Mucosa of rectum (tissue), 2 donors: ENCODE measurements around the gene SH3TC1.
A peak's percentile ranks its signal among the peaks of the same experiment; 100 is the strongest.

Experiments
- H3K27ac ChIP-seq, 2 donors: one replicate each; pipeline ENCODE4 v1.7.0; 2013; ENCODE audit warnings: inconsistent platforms in 2 of 2, low read depth in 2 of 2, low read length in 2 of 2
- H3K27me3 ChIP-seq, 2 donors: one replicate each; pipeline ENCODE4 v1.7.0; 2013; ENCODE audit warnings: low read length in 2 of 2; ENCODE audit not compliant: control insufficient read depth in 2 of 2, insufficient read depth in 2 of 2
- H3K36me3 ChIP-seq, 2 donors: one replicate each; pipeline ENCODE4 v1.7.0; 2013; ENCODE audit warnings: low read length in 2 of 2; ENCODE audit not compliant: control insufficient read depth in 2 of 2, insufficient read depth in 2 of 2
- H3K4me1 ChIP-seq, 2 donors: one replicate each; pipeline ENCODE4 v1.7.0; 2013; ENCODE audit warnings: low read length in 2 of 2, mild to moderate bottlenecking in 1 of 2; ENCODE audit not compliant: control insufficient read depth in 2 of 2, insufficient read depth in 2 of 2
- H3K4me3 ChIP-seq, 2 donors: one replicate each; pipeline ENCODE4 v1.7.0; 2013; ENCODE audit warnings: low read length in 2 of 2
- H3K9ac ChIP-seq, 2 donors: one replicate each; pipeline ENCODE4 v1.7.0; 2013; ENCODE audit warnings: low read length in 2 of 2, low read depth in 1 of 2, mild to moderate bottlenecking in 1 of 2
- H3K9me3 ChIP-seq, 2 donors: one replicate each; pipeline ENCODE4 v1.7.0; 2013; ENCODE audit warnings: low read length in 2 of 2; ENCODE audit not compliant: control insufficient read depth in 2 of 2
- donor health status: healthy.
- donor health status: Normal muscosa, but diverticular disease.

SH3TC1 gene

DNA sequence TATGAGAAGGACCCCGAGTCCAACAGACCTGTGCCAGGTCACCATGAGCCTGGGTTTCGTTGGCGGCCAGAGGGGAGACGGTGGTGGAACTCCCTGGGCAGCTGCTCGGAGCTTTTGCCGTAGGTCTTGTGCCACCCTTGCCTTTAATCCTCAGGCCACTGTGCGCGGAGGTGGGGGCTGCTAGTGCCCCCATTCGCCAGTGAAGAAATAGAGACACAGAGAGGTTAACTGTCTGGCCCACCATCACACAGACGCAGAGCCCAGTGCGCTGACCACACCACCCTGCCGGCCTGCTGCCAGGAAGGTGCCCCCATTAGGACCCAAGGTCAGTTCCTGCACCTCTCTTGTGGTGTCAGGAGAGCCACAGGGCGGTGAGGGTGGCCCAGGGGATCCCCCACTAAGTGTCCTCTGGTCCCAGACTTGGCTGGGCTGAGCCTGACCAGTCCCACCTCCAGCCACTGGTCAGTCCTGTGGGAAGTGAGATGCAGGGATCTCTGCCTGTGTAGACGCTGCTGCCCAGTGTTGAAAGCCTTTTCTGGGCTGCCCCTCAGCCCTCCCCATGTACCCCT is 42.2 kb downstream of the SH3TC1 start:
- peaks cover 2 to 11% of the 10 kb centered on the region in 2 donors for H3K36me3 ChIP-seq

DNA sequence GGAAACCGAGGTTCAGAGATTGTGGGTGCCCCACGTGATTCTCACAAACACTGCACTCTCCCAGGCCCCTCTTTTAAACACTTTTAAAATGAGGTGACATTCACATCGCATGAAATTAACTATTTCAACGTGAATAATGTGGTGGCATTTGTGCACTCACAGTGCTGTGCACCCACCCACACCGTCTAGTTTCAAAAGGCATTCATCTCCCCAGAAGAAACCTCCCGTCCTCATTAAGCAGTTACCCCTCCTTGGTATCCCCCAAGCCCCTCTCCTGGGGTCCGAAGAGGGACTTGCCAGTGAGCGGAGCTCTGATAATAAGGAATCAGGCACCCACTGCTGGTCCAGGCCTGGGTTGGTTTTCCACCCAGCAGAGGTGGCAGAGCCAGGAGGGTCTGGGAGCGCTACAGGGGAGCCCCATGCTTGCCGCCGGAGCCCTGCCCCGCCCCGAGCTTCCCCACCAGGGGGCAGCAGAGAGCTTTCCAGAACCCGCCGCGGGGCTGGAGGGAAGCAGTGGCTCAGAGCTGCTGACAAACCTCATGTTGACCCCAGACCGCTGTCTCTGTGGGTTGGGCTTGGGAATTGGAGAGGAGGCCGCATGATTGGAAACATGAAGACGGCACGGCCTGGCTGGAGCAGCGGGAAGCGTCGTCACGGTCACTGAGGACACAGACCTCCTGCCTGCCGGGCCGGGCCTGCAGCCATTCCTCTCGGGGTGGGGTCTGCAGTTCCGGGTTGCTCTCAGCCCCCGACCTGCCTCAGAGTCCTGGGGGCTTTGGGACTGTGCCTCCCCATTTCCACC is 43.0 kb downstream of the SH3TC1 start:
- H3K9ac ChIP-seq: no peak overlapping the region

More for the DNA sequence above, 42.2 kb downstream of the SH3TC1 start:
- peaks cover 3 to 4% of the 10 kb centered on the region in 2 donors for H3K4me1 ChIP-seq
- no peak overlapping the region for H3K4me3 ChIP-seq
- no peaks in the 10 kb centered on the region for H3K9me3 ChIP-seq
- H3K27me3 ChIP-seq: no peaks in the 10 kb centered on the region
- H3K27ac ChIP-seq: no peak overlapping the region
- no peak overlapping the region for H3K9ac ChIP-seq

DNA sequence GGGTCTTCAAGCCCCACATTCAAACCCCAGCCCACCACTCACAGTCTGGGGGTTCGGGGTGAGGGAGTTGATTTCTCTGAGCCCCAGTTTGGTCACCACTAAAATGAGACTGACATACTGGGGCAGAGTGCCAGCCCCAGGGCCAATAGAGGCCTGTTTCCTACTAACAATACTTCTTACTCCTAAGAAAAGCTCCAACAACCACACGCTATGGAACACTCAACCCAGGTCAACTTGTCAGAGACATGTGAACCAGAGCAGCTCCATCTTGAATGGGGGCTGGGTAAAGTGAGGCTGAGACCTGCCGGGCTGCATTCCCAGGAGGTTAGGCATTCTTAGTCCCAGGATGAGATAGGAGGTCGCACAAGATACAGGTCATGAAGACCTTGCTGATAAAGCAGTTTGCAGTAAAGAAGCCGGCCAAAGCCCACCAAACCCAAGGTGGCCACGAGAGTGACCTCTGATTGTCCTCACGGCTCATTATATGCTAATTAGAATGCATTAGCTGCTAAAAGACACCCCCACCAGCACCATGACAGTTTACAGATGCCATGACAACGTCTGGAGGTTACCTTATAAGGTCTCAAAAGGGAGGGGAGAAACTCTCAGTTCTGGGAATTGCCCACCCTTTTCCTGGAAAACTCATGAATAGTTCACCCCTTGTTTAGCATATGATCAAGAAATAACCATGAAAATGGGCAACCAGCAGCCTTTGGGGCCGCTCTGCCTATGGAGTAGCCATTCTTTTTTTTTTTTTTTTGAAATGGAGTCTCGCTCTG is 43.9 kb downstream of the SH3TC1 start:
- no peak overlapping the region for H3K27ac ChIP-seq
- H3K27me3 ChIP-seq: no peaks in the 10 kb centered on the region
- no peak overlapping the region for H3K4me3 ChIP-seq
- H3K4me1 ChIP-seq: peaks cover 4 to 8% of the 10 kb centered on the region in 2 donors
- no peak overlapping the region for H3K9ac ChIP-seq
- no peaks in the 10 kb centered on the region for H3K9me3 ChIP-seq
- H3K36me3 ChIP-seq: peaks cover 2 to 8% of the 10 kb centered on the region in 2 donors

More for the DNA sequence above, 43.0 kb downstream of the SH3TC1 start:
- H3K27ac ChIP-seq: no peak overlapping the region
- H3K4me3 ChIP-seq: no peak overlapping the region
- H3K27me3 ChIP-seq: no peaks in the 10 kb centered on the region
- H3K4me1 ChIP-seq: peaks cover 3 to 4% of the 10 kb centered on the region in 2 donors
- H3K9me3 ChIP-seq: no peaks in the 10 kb centered on the region
- peaks cover 2 to 11% of the 10 kb centered on the region in 2 donors for H3K36me3 ChIP-seq

DNA sequence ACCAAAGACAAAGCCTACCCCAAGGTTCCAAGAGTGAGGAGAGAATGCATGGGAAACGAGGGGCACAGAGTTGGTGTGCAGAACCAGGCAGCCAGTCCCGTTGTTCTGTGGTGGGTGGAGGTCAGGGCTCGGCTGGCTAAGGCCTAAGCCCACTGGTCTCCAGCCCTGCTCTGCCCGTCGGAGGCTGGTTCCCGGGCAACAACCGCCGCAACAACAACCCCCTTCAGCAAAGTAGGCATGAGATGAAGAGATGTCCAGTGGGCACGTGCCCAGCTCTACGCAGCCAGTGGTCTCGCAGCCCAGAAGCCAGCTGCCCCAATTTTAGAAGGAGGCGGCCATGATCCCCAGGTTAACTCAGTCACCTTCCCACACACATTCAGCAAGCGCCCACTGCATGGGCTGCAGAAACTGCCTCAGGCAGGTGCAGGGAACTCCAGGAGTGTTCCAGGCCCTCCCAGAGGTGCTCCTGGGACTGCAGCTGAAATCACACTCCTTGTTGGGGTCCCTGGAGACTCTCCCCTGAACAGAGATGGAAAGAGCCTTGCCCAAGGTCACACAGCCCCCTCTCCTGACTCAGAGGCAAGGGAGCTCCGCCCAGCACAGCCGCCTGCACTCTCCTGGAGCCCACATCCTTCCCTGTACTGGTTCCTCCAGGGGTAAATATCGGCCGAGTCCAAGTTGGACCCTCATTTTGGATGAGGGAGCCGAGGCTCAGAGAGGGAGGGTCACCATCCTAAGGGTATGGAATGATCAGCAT is 45.1 kb downstream of the SH3TC1 start:
- Histone ChIP-seq H3K27ac (no peak overlapping the region), H3K4me3 (no peak overlapping the region), H3K27me3 (no peaks in the 10 kb centered on the region), H3K9ac (no peak overlapping the region), H3K36me3 (peaks cover 2 to 4% of the 10 kb centered on the region in 2 donors), H3K4me1 (peaks cover 4 to 6% of the 10 kb centered on the region in 2 donors), H3K9me3 (no peaks in the 10 kb centered on the region)

DNA sequence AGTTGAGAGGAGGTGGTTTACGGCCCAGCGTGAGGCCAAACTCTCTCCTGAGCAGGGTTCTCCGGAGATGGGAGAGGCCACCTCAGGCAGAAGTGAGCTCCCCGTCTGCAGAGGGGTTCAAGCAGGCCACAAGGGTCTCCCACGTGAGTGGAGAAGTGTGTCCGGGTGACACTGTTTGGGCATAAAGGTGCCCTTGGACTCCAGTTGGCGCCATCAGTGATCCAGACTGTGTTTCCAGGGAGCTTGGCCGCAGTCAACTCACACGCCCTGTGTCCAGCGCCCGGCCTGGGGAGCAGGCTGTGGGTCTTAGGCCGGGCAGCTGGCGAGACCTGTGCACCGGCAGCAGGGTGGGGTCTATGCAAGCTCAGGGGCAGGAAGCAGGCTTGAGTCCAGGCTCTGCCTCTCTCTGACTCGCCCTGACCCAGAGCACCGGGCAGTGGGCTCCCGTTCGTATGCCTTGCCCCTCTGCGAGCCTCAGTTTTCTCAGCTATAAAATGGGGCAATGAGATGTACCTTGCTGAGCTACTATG is 45.9 kb downstream of the SH3TC1 start:
- peaks cover 0 to 4% of the 10 kb centered on the region in 2 donors for H3K27me3 ChIP-seq
- H3K27ac ChIP-seq: no peak overlapping the region
- H3K9ac ChIP-seq: no peak overlapping the region
- no peaks in the 10 kb centered on the region for H3K36me3 ChIP-seq
- H3K9me3 ChIP-seq: no peaks in the 10 kb centered on the region
- H3K4me1 ChIP-seq: peaks cover 4 to 6% of the 10 kb centered on the region in 2 donors
- H3K4me3 ChIP-seq: no peak overlapping the region

DNA sequence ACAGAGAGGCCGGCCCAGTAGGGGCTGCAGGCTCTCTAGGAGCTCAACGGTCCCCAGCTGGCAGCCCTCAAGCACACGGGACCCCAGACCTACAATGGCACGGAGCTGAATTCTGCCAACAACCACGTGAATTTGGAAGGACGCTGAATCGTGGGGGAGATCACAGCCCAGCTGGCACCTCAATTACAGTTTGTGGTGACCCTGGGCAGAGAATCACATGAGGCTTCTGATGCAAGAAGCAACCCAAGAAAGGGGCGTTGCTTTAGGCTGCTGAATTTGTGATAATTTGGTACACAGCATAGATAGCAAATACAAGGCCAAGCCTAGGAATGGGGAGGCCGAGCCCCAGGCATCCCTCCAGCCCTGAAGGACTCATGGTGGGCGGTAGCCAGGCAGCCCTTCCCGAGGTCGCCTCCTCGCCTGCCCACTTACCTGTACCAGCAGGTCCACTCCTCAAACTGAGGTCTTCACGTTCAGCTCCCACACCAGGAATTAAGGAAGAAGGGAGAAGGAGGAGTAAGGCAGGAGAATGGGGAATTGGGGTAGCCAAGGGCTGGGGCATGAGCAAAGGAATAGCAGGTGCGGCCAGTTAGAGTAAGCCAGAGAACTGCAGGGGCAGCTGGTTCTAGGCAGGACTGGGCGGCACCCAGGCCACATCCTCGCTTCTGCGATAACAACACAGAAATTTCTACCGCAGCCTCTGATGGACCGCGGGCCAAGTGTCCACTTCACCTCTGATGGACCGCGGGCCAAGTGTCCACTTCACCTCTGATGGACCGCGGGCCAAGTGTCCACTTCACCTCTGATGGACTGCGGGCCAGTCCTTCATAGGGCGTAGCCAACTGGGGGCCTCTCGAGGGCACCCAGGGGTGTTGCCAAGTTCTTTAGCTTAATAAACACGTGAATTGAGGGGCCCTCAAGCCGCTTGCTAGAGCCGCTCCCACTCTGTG is 47.1 kb downstream of the SH3TC1 start:
- Histone ChIP-seq H3K4me3 (no peak overlapping the region), H3K36me3 (no peaks in the 10 kb centered on the region), H3K27me3 (peaks cover 0 to 4% of the 10 kb centered on the region in 2 donors), H3K4me1 (peaks cover 4 to 6% of the 10 kb centered on the region in 2 donors), H3K9ac (no peak overlapping the region), H3K27ac (no peak overlapping the region), H3K9me3 (no peaks in the 10 kb centered on the region)

DNA sequence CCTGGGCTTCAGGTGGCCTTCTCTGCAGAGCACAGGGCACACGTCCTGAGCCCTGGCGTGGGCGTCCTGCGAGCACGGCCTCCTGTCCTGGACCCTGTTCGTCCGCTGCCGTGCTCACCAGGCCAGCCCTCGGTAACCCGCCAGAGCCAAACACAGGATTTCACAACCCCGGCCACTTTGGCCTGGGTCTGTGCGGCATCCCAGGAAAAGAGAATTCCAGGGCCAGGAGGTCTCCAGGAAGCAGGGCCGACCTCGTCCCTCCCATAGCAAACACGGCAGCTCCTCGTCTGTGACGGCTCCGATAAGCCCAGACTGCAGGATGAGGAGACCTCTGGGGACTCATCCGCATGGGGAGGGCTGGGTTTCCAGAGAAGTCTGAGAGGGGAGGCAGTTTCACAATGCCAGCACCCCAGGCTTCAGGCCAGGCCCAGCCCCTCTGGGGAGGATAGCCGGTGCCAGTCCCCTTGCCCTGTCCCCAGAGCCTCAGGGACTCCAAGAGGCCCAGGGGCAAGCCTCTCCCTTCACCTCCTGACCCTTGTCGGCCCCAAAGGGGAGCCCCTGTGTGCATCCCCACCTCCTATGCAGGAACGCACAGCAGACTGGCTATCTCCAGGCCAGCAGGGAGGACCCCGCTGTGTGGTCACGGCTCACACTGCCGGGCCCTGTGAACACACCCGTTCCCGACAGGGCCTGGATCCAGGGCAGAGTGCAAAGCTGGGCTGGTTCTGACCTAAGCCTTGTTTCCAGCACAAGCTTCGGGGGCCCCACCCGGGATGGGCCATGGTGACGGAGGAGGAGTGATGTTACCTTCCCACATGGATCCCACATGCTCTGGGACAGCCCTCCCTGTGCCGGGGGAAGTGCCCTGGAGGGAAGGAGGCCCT is 48.2 kb downstream of the SH3TC1 start:
- no peak overlapping the region for H3K9ac ChIP-seq
- H3K9me3 ChIP-seq: no peaks in the 10 kb centered on the region
- H3K27me3 ChIP-seq: peaks cover 0 to 4% of the 10 kb centered on the region in 2 donors
- no peak overlapping the region for H3K4me3 ChIP-seq
- peak overlapping the region; percentile 17 to 31 for H3K27ac ChIP-seq
- no peaks in the 10 kb centered on the region for H3K36me3 ChIP-seq
- peaks cover 3 to 6% of the 10 kb centered on the region in 2 donors for H3K4me1 ChIP-seq

DNA sequence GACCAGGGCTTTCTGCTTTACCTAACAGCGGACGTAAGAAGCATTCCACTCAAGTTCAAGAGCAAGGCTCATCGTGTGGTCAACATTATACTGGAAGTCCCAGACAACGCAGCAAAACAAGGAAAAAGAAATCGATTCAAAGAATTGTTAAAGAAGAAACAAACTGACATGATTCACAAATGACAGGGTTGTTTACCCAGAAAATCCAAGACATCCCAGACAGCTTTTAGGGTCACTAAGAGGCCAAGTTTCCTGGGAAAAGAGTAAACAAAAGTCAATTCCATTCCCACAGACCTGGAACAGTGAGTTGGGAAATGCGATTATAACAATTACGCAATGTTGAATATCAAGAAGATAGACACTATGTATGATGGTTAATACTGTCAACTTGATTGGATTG is 49.0 kb downstream of the SH3TC1 start:
- H3K9me3 ChIP-seq: no peaks in the 10 kb centered on the region
- H3K27me3 ChIP-seq: peaks cover 0 to 4% of the 10 kb centered on the region in 2 donors
- H3K36me3 ChIP-seq: no peaks in the 10 kb centered on the region
- peaks cover 0 to 6% of the 10 kb centered on the region in 2 donors for H3K4me1 ChIP-seq
- peak overlapping the region; percentile 17 to 31 for H3K27ac ChIP-seq
- no peak overlapping the region for H3K9ac ChIP-seq
- H3K4me3 ChIP-seq: no peak overlapping the region
